ENCODE data around the gene FRMD3.

Gene FRMD3

GRCh38 chr9:83343366-83343999 is 194.7 kb downstream of the FRMD3 start:
- in situ Hi-C loops (cut with MboI; ENCODE audit: low sequenced_read_pairs, unreplicated experiment), result loop anchor here (25.0 kb wide), 1 partner anchor 569 kb away; the partner anchor contains the start of gene KIF27
- TF ChIP-seq CTCF (IDR thresholded peaks at IDR 0.05; ENCODE audit: borderline replicate concordance, control extremely low read depth, extremely low read depth, insufficient read depth, missing control alignments), result no peak
- no peak for DNase-seq (ENCODE audit: low spot score)

- in situ Hi-C loops (cut with MboI; ENCODE audit: low sequenced_read_pairs, unreplicated experiment), result loop anchor here (25.0 kb wide), 1 partner anchor 570 kb away; the partner anchor contains the start of gene KIF27
- no peak for TF ChIP-seq CTCF (IDR thresholded peaks at IDR 0.05; ENCODE audit: borderline replicate concordance, control extremely low read depth, extremely low read depth, insufficient read depth, missing control alignments)
- DNase-seq (ENCODE audit: low spot score), result no peak
Observed at GRCh38 chr9:83342731-83343130, 195.5 kb downstream of the FRMD3 start.

GRCh38 chr9:83342006-83342405 is 196.2 kb downstream of the FRMD3 start:
- DNase-seq (ENCODE audit: low spot score), result no peak
- no peak for TF ChIP-seq CTCF (IDR thresholded peaks at IDR 0.05; ENCODE audit: borderline replicate concordance, control extremely low read depth, extremely low read depth, insufficient read depth, missing control alignments)
- in situ Hi-C loops (cut with MboI; ENCODE audit: low sequenced_read_pairs, unreplicated experiment), result loop anchor here (25.0 kb wide), 1 partner anchor 570 kb away; the partner anchor contains the start of gene KIF27

GRCh38 chr9:83340451-83340850 is 197.8 kb downstream of the FRMD3 start:
- DNase-seq (ENCODE audit: low spot score), result no peak
- TF ChIP-seq CTCF (IDR thresholded peaks at IDR 0.05; ENCODE audit: borderline replicate concordance, control extremely low read depth, extremely low read depth, insufficient read depth, missing control alignments), result no peak
- in situ Hi-C loops (cut with MboI; ENCODE audit: low sequenced_read_pairs, unreplicated experiment), result loop anchor here (25.0 kb wide), 1 partner anchor 572 kb away; the partner anchor contains the start of gene KIF27

GRCh38 chr9:83339435-83339834 is 198.8 kb downstream of the FRMD3 start:
- in situ Hi-C loops (cut with MboI; ENCODE audit: low sequenced_read_pairs, unreplicated experiment), result loop anchor here (10.0 to 25.0 kb wide), 2 partner anchors 205 to 573 kb away; partner anchors contain the start of gene KIF27
- no peak for TF ChIP-seq CTCF (IDR thresholded peaks at IDR 0.05; ENCODE audit: borderline replicate concordance, control extremely low read depth, extremely low read depth, insufficient read depth, missing control alignments)
- DNase-seq (ENCODE audit: low spot score), result no peak

- TF ChIP-seq CTCF (IDR thresholded peaks at IDR 0.05; ENCODE audit: borderline replicate concordance, control extremely low read depth, extremely low read depth, insufficient read depth, missing control alignments), result no peak
- in situ Hi-C loops (cut with MboI; ENCODE audit: low sequenced_read_pairs, unreplicated experiment), result loop anchor here (10.0 to 25.0 kb wide), 2 partner anchors 208 to 576 kb away; partner anchors contain the start of gene KIF27
- DNase-seq (ENCODE audit: low spot score), result no peak
Observed at GRCh38 chr9:83336706-83337105, 201.5 kb downstream of the FRMD3 start.
